ENCODE data around the gene UNC13A. TPM values are rescaled to one million over a fixed set of nuclear protein-coding genes. Genes with fewer than 3 reads are reported as not detected.

The UNC13A gene
- total RNA-seq, 3 donors from 2014 or later (not counting 1 experiment from before 2014, with no cell fraction given) = not detected

- WGBS (ENCODE audit: insufficient coverage) = 56% methylated on average over 25 of the region's 25 CpGs
These were observed 6.5 kb downstream of the UNC13A start for GRCh38 chr19:17681505-17682125.

GRCh38 chr19:17680230-17680722 is 7.9 kb downstream of the UNC13A start:
- H3K4me1 Mint-ChIP-seq = peaks cover 22 to 28% of the 10 kb centered on the region in 2 donors
- 4% methylated on average over 37 of the region's 38 CpGs for WGBS (ENCODE audit: insufficient coverage)
- Histone ChIP-seq H3K27me3 (ENCODE audit: control insufficient read depth, insufficient read depth, low read length) (peaks cover 12% of the 10 kb centered on the region), H3K4me3 (ENCODE audit: low read length) (peak overlapping the region; percentile 17), H3K4me1 (ENCODE audit: control insufficient read depth, insufficient read depth, low read length) (peaks cover 14% of the 10 kb centered on the region), H3K36me3 (ENCODE audit: control insufficient read depth, insufficient read depth, low read length) (no peaks in the 10 kb centered on the region), H3K27ac (ENCODE audit: low read length) (no peak overlapping the region), H3K9me3 (ENCODE audit: control insufficient read depth, insufficient read depth, low read length) (no peaks in the 10 kb centered on the region)
- TF ChIP-seq, protein P1, sequence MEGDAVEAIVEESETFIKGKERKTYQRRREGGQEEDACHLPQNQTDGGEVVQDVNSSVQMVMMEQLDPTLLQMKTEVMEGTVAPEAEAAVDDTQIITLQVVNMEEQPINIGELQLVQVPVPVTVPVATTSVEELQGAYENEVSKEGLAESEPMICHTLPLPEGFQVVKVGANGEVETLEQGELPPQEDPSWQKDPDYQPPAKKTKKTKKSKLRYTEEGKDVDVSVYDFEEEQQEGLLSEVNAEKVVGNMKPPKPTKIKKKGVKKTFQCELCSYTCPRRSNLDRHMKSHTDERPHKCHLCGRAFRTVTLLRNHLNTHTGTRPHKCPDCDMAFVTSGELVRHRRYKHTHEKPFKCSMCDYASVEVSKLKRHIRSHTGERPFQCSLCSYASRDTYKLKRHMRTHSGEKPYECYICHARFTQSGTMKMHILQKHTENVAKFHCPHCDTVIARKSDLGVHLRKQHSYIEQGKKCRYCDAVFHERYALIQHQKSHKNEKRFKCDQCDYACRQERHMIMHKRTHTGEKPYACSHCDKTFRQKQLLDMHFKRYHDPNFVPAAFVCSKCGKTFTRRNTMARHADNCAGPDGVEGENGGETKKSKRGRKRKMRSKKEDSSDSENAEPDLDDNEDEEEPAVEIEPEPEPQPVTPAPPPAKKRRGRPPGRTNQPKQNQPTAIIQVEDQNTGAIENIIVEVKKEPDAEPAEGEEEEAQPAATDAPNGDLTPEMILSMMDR (IDR thresholded peaks at IDR 0.05) = no peak
- H3K4me3 Mint-ChIP-seq = peak overlapping the region; percentile 83
- DNase-seq (peak; percentile 67 to 80), ATAC-seq (peak; percentile 93 to 96 (median 95))
- H3K27ac Mint-ChIP-seq = peak overlapping the region in 1 of 2 donors; percentile 89
- peaks cover 21 to 42% of the 10 kb centered on the region in 2 donors for H3K27me3 Mint-ChIP-seq (ENCODE audit: low read depth in 2 of 2)
- intact Hi-C loops (cut with micrococcal nuclease) = no loop called here
- H3K36me3 Mint-ChIP-seq = no peaks in the 10 kb centered on the region
- H3K9me3 Mint-ChIP-seq = no peaks in the 10 kb centered on the region

More at GRCh38 chr19:17681505-17682125, 6.5 kb downstream of the UNC13A start:
- H3K36me3 Mint-ChIP-seq = no peaks in the 10 kb centered on the region
- no peak overlapping the region for H3K27ac ChIP-seq (ENCODE audit: low read length)
- peak; percentile 53 to 62 for DNase-seq
- H3K9me3 Mint-ChIP-seq = no peaks in the 10 kb centered on the region
- peaks cover 22 to 38% of the 10 kb centered on the region in 2 donors for H3K4me1 Mint-ChIP-seq
- ATAC-seq = no peak
- no peak overlapping the region for H3K4me3 Mint-ChIP-seq
- no peaks in the 10 kb centered on the region for H3K9me3 ChIP-seq (ENCODE audit: control insufficient read depth, insufficient read depth, low read length)
- H3K4me1 ChIP-seq (ENCODE audit: control insufficient read depth, insufficient read depth, low read length) = peaks cover 20% of the 10 kb centered on the region
- peaks cover 12 to 45% of the 10 kb centered on the region in 2 donors for H3K27me3 Mint-ChIP-seq (ENCODE audit: low read depth in 2 of 2)
- TF ChIP-seq, protein P1 (IDR thresholded peaks at IDR 0.05) = no peak
- H3K36me3 ChIP-seq (ENCODE audit: control insufficient read depth, insufficient read depth, low read length) = no peaks in the 10 kb centered on the region
- intact Hi-C loops (cut with micrococcal nuclease) = no loop called here
- no peak overlapping the region for H3K4me3 ChIP-seq (ENCODE audit: low read length)
- peaks cover 22% of the 10 kb centered on the region for H3K27me3 ChIP-seq (ENCODE audit: control insufficient read depth, insufficient read depth, low read length)
- no peak overlapping the region for H3K27ac Mint-ChIP-seq

DNA sequence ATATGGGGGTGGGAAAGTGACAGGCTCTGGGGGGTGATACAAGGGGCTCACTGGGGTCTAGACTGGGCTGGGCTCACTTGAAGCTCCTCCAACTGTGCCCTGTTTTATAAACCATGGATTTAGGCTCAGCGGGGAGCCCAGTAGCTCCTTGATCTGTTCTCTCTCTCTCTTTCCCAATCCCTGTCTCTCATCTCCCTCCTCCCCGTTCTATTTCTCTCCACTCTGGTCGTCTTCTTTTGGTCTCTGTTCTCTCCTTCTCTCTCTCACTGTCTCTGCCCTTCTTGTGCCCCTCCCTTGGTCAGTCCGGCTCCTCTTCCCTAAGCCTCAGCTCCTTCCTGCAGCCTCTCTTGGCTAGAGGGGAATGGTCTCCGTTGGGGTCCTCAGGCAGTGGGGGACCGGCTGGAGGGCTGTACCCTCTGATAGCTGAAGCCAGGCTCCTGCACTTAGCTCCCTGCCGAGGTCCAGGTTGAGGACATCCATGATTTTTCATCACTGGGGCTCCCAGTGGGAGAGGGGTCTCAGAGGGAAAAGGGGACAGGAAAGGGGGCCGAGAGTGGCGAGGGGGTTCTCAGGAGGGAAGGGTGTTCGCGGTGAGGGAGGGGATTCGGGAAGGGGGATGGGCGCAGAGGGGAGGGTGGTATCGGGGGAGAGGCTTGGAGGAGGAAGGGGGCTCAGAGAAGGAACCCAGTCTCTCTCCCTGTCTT is 8.5 kb downstream of the UNC13A start:
- no peaks in the 10 kb centered on the region for H3K9me3 ChIP-seq (ENCODE audit: control insufficient read depth, insufficient read depth, low read length)
- H3K4me1 ChIP-seq (ENCODE audit: control insufficient read depth, insufficient read depth, low read length) = peaks cover 14% of the 10 kb centered on the region
- H3K27ac ChIP-seq (ENCODE audit: low read length) = peak overlapping the region; percentile 20
- Mint-ChIP-seq H3K4me1 (peaks cover 22 to 28% of the 10 kb centered on the region in 2 donors), H3K36me3 (no peaks in the 10 kb centered on the region), H3K9me3 (no peaks in the 10 kb centered on the region), H3K4me3 (peak overlapping the region; percentile 83), H3K27me3 (ENCODE audit: low read depth in 2 of 2) (peaks cover 19 to 41% of the 10 kb centered on the region in 2 donors), H3K27ac (peak overlapping the region; percentile 25 to 89)
- no peaks in the 10 kb centered on the region for H3K36me3 ChIP-seq (ENCODE audit: control insufficient read depth, insufficient read depth, low read length)
- WGBS (ENCODE audit: insufficient coverage) = 11% methylated on average over 14 of the region's 14 CpGs
- intact Hi-C loops (cut with micrococcal nuclease) = no loop called here
- no peak for ATAC-seq
- TF ChIP-seq, protein P1 (IDR thresholded peaks at IDR 0.05) = no peak
- no peak for DNase-seq
- peaks cover 10% of the 10 kb centered on the region for H3K27me3 ChIP-seq (ENCODE audit: control insufficient read depth, insufficient read depth, low read length)
- H3K4me3 ChIP-seq (ENCODE audit: low read length) = peak overlapping the region; percentile 17

Data from natural killer cell (primary cell).